DMS53 treated with DMSO at 0.1 percent for 48 hours (cell line): ENCODE data around the gene ZC3H11A.
"Not testable (repeated sequence)": the region's sequence is repeated elsewhere in the genome, so short reads cannot be mapped to it uniquely, and the experiment has no call there.

Experiments
- DNase-seq: peaks from one replicate; lab custom pipeline; 2025; ENCODE audit not compliant: unreplicated experiment; lab: John Stamatoyannopoulos, UW

Gene ZC3H11A

DNA sequence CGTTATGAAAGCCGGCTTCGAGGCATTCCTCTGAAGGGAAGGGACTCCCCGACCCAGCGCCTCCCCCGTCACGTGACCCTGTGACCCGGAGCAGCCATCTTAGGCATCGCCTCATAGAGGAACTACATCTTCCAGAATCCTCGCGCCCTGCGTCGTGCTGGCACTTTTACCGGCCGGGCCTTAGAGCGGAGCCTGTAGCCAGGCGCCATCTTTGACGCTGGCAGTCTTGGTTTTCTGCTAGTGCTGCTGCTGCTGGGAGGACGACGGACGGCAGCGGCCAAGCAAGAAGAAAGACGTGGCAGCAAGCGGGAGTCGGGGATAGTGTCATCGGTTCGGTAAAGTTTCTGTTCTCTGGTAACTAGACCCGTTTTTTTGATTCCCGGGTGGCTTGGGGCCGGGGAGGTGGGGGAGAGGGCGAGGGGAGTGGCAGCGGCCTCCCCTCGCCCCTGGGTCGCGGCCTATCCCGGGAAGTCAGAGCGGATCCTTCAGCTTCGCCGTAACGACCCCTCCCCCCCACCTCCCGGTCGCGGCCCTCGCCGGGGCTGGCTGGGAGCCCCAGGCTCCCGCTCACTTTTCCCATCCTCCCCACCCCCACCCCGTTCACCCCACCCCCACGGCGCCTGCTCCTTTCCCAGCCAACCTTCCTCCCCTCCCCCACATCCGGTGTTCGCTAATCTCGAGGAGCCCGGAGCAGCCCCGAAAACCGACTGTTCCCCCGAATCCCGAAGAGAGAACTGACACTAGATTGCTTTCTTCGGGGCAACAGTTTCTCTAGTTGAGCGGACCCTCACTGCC, at the start of gene ZC3H11A, which contains the start of gene ZBED6:
Gene ZC3H11A (plus strand): TSS at position 183 of the 795 bp plus-strand sequence. CDS start 21,448 bp downstream, outside the sequence.
Gene ZBED6 (plus strand): TSS at position 183 of the 795 bp plus-strand sequence. CDS start 1,900 bp downstream, outside the sequence.
- DNase-seq: peak; percentile 97

DNA sequence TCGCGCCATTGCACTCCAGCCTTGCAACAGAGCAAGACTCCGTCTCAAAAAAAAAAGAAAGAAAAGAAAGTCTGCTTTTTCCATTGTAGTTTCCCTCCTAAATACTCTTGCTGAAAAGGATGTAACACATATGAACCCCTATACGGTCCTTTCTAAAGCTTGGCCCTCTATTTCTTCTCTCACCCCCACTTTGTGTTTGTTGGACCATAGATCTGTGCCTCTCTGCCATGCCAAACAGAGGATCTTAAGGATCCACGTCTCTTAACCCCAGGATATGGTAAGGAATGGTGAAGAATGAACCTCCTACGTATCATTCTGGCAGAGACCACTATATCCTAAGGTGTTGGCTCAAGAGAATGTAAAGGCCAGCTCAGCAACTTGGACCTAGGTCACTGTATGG, 49.1 kb upstream of the ZC3H11A start:
- DNase-seq: no peak

DNA sequence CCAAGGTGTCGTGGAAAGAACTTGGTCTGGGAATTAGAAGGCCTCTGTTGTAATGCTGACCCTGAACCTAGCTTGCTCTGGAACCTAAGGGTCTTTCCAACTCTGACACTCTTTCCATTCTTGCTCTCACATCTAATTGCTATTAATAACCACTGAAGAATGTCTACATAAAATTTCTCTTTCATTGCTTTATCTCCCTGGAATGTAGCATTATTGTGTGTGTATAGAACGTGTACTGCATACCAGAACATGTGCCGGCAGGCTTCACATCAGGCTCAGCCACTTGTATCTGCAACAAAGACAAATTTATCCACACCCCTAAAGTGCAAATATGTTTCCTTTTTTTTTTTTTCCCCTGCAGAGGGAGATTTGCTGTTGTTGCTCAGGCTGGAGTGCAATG, 44.4 kb upstream of the ZC3H11A start:
- no peak for DNase-seq

DNA sequence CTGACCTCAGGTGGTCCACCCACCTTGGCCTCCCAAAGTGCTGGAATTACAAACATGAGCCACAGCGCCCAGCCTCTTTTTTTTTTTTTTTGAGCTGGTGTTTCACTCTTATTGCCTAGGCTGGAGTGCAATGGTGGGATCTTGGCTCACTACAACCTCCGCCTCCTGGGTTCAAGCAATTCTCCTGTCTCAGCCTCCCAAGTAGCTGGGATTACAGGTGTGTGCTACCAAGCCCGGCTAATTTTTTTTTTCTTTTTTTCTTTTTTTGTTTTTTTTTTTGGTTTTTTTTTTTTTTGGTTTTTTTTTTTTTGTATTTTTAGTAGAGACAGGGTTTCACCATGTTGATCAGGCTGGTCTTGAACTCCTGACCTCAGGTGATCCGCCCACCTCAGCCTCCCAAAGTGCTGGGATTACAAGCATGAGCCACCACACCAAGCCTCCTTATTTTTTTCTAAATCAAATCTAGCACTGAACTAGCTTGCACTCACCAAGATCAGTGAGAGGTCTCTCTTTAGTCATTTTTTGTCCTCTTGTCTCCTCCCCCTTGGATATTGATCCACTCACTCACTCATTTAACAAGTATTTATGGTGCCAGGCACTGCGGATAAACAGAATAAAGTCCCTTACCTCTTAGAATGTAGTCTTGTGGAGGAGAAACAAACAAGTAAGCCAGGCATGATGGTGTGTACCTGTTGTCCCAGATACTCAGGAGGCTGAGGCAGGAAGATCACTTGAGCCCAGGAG, 43.6 kb upstream of the ZC3H11A start:
- not testable (repeated sequence) for DNase-seq

DNA sequence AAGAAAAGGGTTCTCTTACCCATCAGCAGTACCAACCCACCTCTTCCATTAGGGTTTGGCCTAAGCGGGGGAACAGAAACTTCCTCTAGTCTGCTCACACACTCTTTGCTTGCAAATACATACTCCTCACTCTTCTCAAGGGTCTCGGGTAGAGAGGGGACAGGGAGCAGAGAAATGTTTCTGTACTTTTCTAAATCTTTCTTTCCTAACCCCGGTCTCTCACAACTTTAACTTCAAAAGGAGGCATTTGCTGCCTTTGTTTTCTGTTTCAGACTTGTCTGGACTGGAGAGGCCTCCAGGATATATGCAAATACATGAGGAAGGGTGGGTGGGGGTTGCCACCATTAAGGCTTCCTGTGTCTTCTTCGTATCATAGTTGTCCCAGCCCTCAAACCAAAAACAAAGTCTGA, 41.0 kb upstream of the ZC3H11A start:
- DNase-seq: no peak

DNA sequence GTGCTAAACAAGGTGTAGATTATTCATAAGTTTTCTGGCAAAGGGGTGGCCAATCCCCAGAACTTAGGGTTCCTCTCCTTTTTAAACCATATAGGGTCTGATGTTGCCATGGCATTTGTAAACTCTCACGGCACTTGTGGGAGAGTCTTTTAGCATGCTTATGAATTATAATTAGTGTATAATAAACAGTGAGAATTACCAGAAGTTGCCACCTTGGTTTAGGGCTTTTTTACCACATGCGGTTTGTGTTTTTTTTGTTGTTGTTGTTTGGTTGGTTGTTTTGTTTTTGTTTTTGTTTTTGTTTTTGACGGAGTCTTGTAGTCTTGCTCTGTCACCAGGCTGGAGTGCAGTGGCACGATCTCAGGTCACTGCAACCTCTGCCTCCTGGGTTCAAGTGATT, 39.4 kb upstream of the ZC3H11A start:
- DNase-seq: no peak

DNA sequence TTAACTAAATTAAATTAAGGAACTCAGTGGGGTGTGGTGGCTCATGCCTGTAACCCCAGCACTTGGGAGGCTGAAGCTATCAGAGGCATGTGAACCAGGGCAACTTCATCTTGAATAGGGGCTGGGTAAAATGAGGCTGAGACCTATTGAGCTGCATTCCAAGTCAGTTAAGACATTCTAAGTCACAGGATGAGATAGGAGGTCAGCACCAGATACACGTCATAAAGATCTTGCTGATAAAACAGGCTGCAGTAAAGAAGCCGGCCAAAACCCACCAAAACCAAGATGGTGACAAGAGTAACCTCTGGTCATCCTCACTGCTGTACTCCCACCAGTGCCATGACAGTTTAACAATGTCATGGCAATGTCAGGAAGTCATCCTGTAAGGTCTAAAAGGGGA, 36.7 kb upstream of the ZC3H11A start:
- not testable (repeated sequence) for DNase-seq

DNA sequence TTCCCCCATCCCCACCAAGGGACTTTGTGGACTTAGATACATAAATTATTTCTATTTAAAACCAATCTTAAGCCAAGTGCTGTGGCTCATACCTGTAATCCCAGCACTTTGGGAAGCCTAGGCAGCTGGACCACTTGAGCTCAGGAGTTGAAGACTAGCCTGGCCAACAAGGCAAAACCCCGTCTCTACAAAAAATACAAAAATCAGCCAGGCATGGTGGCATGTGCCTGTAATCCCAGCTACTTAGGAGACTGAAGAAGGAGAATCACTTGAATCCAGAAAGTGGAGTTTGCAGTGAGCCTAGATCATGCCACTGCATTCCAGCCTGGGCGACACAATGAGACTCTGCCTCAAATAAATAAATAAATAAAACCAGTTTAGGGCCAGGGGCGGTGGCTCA, 34.9 kb upstream of the ZC3H11A start:
- no peak for DNase-seq

DNA sequence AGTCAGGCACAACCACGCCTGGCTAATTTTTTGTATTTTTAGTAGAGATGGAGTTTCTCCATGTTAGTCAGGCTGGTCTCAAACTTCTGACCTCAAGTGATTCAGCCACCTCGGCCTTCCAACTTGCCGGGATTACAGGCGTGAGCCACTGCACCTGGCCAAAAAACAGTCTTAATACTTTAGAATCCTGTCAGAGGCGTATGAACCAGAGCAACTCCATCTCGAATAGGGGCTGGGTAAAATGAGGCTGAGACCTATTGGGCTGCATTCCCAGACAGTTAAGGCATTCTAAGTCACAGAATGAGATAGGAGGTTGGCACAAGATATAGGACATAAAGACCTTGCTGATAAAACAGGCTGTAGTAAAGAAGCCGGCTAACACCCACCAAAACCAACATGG, 33.5 kb upstream of the ZC3H11A start:
- DNase-seq: not testable (repeated sequence)

DNA sequence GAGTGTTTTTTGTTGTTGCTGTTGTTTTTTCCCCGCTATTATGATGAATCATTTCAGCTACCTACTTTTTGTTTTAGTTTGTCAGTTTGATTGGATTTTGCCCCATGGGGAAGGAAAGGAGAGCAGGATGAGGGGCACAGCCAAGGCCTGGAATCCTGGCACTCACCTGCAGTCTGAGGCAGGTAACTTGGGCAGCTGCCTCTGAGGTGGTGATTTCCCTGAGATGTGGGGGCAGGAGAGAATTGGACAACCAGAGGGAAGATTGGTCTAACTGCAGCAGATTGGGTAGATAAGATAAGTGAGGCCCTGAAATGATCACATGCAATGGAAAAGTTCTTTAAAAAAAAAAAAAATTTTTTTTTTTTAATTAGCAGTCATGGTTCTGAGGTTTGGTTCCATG, 31.9 kb upstream of the ZC3H11A start:
- no peak for DNase-seq

DNA sequence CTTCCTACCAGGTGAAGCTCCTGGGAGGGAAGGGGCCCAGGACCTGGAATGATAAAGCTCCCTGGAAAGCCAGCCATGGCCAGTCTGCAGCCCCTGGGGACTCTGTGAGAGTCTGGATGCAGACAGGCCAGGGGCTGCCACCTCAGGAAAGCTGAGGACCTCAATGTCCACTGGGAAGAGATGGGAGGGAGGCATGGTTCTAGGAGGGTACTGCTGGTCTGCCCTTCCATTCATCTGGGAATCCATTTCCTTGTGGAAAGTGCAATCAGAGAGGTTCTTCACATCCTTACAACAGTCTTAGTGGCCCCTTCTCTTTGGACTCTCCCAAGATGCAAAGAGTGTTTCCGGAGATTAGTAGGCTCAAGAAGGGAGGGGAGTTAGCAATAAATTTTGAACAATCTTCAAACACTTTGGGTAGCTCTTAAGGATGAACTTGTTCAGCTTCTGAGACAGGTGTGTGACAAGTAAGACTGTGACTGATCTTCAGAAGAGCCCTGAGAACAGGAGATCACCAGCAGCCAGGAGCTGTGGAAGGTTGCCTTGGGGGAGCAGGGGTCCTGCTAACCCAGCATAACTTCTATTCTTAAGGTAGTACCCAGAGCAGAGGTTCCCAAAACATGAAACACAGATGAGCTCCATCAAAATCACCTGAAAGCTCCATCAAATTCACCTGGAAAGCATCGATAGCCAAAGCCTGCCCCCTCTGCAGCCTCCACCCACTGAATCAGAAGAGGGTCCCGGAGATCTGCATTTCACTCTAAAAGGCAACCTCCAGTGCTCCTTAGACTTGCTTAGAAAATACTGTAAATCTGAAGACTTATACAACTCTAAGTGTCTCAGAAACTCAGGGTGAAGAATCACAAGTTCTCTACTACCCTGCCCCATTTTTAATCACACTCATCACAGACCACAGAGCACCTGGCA, 31.1 kb upstream of the ZC3H11A start:
- DNase-seq: no peak

DNA sequence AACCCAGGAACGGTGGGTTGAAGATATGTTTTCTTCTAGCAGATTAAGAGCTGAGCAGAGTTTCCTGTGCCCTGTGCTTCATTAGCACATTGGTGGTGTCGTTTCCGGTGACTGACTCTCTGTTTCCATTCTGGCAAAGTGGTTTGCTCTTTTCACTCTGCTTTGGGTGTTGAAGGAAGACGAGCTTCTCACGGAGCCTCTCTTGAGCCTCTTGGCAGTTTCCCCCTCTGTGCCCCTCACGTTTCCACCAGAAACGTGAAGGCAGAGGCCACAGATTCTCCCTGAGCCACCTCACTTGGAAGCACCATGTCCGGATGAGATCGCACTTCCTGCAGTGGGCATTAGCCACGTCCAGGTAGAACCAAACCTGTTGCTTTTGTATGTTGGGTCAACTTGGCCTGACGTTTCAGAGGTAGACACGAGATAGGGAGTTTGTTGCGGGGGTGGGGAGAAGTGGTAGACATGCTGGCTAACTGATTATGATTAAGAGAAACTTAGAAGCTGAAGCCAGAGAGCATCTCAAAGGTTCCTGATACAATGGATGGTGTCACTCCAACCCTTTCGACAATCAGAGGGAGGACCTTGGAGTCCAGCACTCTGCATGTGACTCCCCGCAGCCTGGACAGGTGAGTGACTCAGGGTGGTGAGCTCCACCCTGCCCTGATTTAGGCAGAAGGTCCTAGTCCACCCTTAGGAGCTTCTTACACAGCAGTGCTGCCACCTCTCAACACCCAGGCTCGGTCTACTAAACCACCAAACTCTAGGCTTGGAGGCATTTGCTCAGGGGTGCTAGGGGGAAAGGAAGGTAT, 30.2 kb upstream of the ZC3H11A start, which contains the start of gene LAX1:
Gene LAX1 (plus strand): TSS at position 155 of the 809 bp plus-strand sequence. CDS start 383 bp downstream, at position 538.
- DNase-seq: no peak

DNA sequence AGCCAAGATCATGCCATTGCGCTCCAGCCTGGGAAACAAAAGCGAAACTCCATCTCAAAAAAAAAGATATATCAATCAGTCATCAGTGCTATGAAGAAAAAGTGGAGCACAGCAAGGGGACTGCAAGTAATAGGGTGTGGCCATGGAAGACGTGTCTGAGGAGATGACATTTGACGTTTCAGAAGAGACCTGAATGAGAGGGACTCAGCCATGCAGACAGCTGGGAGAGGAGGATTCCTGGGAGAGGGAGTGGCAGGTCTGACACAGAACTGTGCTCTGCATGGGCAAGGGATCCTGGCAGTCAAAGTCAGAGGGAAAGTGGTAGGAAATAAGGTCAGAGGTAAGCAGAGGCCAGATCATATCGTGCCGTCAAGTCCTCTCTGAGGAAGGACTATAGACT, 27.2 kb upstream of the ZC3H11A start:
- no peak for DNase-seq

DNA sequence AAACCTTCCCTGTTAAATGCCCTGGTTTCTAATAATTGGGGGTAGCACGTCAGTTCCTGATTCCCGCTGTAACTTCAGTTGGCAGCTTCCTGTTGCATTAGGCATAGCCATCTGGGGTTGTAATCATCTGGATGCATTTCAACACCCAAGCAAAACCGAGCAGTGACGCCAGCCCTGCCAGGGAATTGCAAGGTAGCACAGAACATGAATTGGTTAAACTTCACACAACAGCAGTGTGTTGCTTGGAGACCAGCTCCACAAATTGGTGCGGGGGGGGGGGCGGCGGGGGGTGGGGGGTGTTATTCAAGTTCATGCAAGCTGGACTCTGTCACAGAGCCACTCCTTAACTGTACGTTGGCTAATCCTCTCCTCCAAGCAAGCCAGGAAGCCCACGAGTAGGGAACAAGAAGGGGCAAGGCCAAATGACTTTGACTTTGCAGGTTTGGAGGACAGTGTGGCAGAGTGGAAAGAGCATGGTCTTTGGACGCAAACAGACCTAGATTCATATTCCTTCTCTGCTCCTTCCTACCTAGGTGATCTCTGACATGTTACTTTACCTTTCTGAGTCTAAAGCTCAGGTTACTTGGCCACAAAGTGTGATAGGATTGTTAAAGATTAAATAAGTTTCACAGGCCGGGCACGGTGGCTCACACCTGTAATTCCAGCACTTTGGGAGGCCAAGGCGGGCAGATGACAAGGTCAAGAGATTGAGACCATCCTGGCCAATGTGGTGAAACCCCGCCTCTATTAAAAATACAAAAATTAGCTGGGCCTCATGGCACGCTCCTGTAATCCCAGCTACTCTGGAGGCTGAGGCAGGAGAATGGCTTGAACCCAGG, 25.7 kb upstream of the ZC3H11A start:
- DNase-seq: no peak

DNA sequence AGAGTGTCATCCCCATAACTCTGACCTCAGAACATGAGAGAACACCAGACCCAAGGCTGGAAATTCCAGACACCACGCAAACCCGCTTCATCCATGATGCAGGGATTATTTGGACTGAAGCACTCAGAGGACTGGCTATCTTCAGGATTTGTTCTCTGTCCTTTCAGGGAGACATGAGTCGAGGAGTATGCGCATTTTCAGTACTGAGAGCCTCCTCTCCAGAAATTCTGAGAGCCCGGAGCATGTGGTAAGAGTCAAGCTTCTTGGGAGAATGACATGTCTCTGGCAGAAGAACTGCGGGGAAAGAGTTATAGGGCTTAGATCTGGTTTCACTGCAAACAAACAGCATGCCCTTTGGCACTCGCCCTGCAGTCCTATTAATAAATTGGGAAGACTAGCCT, 23.5 kb upstream of the ZC3H11A start:
- DNase-seq: no peak

DNA sequence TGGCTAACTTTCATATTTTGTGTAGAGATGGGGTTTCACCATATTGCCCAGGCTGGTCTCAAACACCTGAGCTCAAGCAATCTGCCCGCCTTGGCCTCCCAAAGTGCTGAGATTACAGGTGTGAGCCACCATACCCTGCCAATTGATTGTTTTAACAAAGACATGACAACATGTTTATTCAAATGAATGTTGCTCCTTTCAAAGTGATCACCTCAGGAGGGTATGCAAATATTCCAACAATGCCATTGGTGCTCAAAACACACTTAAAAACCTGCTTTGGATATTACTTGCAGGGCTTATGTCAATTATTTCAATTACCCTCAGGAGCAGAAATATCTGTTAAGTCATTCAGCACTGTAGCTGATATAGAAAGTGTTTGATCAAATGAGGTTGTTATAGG, 22.6 kb upstream of the ZC3H11A start:
- DNase-seq: no peak

DNA sequence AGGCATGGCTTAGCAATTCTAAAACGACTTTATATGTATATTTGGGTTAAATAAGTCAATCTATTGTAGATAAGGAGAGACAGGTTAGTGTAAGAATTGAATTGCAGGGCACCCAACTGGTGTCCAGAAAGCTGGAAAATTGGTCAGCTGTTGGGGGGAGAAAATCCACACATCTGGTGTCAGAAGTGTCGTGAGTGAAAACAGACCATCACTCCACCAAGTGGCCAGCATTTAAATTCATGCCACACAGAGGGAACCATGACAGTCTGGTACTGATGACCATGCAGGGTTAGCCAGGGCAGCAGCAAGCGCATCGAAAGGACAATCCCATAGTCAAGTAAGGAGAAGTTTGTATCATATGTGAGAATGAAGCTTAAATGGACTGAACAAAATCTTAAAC, 18.8 kb upstream of the ZC3H11A start:
- DNase-seq: no peak

DNA sequence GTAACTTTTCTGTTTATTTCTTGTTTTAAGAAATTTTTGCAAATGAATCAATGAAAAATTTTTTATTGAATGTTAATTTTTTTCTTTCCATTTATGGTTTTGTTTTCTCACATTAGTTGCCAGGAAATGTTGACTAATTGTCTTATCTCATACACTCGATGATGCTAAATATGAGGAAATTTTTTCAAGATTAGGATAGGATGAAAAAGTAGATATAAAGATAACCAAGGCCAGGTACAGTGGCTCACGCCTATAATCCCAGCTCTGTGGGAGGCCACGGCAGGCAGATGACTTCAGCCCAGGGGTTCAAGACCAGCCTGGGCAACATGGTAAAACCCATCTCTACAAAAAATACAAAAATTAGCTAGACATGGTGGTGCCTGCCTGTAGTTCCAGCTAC, 17.8 kb upstream of the ZC3H11A start:
- DNase-seq: no peak

DNA sequence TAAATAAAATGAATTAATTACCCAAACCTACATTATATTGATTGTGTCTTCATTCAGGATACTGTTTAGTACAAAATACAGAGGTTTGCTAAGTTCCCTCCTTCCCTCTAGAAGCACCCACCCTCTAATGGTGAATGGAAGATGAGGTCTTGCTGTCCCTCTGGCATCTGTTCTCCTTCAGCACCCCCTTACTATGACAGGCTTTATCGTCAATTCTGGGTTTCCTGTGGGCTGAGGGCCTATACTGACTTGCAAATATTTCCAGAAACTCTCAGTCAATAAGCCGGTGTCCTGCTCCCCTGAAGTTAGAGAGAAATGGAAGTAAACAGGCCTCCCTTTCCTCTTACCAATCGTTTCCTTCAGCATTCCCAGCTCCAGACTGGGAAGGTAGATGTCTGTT, 17.3 kb upstream of the ZC3H11A start:
- DNase-seq: no peak
